Prostate gland (tissue), 2 donors: ENCODE measurements around the gene TEX44. TPM values are rescaled to one million over a fixed set of nuclear protein-coding genes. Genes with fewer than 3 reads are reported as not detected.
A peak's percentile ranks its signal among the peaks of the same experiment; 100 is the strongest.

Experiments
- DNase-seq: peaks from one replicate; pipeline ENCODE4 v3.0.0-alpha.2; 2019; ENCODE audit warnings: low spot score
- H3K27ac ChIP-seq, 2 donors: fragments of 200-600 bp; sonication (generic); 2 replicates each; pipeline ENCODE4 v1.5.1; 2017 to 2019
- H3K27me3 ChIP-seq: fragments of 200-600 bp; sonication (generic); replicated peaks from 2 replicates; pipeline ENCODE4 v1.5.1; 2019; ENCODE audit not compliant: insufficient read depth
- H3K36me3 ChIP-seq, 2 donors: fragments of 200-600 bp; sonication (generic); 1 replicate in 1 of 2; 2 replicates in 1 of 2; pipeline versions ENCODE4 v1.5.1 to v1.8.1; 2017 to 2019
- H3K4me1 ChIP-seq: fragments of 200-600 bp; sonication (generic); replicated peaks from 2 replicates; pipeline ENCODE4 v1.5.1; 2019
- H3K4me3 ChIP-seq, 2 donors: fragments of 200-600 bp; sonication (generic); 2 replicates each; pipeline ENCODE4 v1.5.1; 2017 to 2019
- H3K9me3 ChIP-seq: fragments of 200-600 bp; sonication (generic); 2 replicates; pipeline ENCODE4 v1.5.1; 2017
- CTCF ChIP-seq, 4 experiments: fragments of 200-600 bp in 2 of 4; fragments of 450-650 bp in 2 of 4; sonication (generic) in 2 of 4; IDR thresholded peaks; 1 replicate in 3 of 4; 2 replicates in 1 of 4; pipeline ENCODE4 v1.5.1; 2016 to 2019; ENCODE audit warnings: antibody characterized with exemption in 4 of 4, mild to moderate bottlenecking in 2 of 4, moderate library complexity in 2 of 4
- POLR2A ChIP-seq: fragments of 450-650 bp; IDR thresholded peaks from one replicate; pipeline ENCODE4 v1.6.1; 2016; ENCODE audit warnings: antibody characterized with exemption, mild to moderate bottlenecking
- POLR2AphosphoS5 ChIP-seq: sonication (generic); formaldehyde crosslinking; IDR thresholded peaks from one replicate; pipeline ENCODE4 v1.6.1; 2017; ENCODE audit warnings: antibody characterized with exemption
- WGBS: methylation state at CpG from one replicate; pipeline ENCODE4 v1.1.5; 2018; 5-methylcytosine and 5-hydroxymethylcytosine counted together
- intact Hi-C: fragments of 100-400 bp; cut with DNase I; formaldehyde crosslinking; loops from one replicate; pipeline ENCODE4 v1.14.2; 2022
- total RNA-seq, 2 donors: library from RNA; depleted of rRNA; stranded (reverse); fragments of >200 nt; gene quantifications; one replicate each; pipeline ENCODE4 v1.1.0, GENCODE V29; 2016

Gene TEX44
- total RNA-seq, 2 donors from 2014 or later = 10.6 TPM; not detected in 1

GRCh38 chr2:231621051-231621879 is 28.6 kb downstream of the TEX44 start:
- peak; percentile 75 for DNase-seq
- intact Hi-C loops = no loop called here
- peak overlapping the region; percentile 15 to 16 for H3K4me3 ChIP-seq

GRCh38 chr2:231622963-231623362 is 30.3 kb downstream of the TEX44 start:
- H3K4me1 ChIP-seq = no peaks in the 10 kb centered on the region
- H3K27ac ChIP-seq = no peak overlapping the region
- no peak overlapping the region for H3K4me3 ChIP-seq
- no peak for TF ChIP-seq POLR2AphosphoS5
- no peak for TF ChIP-seq POLR2A
- TF ChIP-seq CTCF (IDR thresholded peaks at IDR 0.05) = no peak
- no peaks in the 10 kb centered on the region for H3K9me3 ChIP-seq
- intact Hi-C loops = no loop called here
- no peak for DNase-seq
- H3K27me3 ChIP-seq = no peaks in the 10 kb centered on the region
- H3K36me3 ChIP-seq = no peaks in the 10 kb centered on the region
- 92% methylated on average over 10 of the region's 10 CpGs for WGBS

More at GRCh38 chr2:231621051-231621879, 28.6 kb downstream of the TEX44 start:
- peak overlapping the region; percentile 77 to 80 for H3K27ac ChIP-seq
- 20% methylated on average over 23 of the region's 25 CpGs for WGBS
- H3K36me3 ChIP-seq = no peaks in the 10 kb centered on the region
- no peak for TF ChIP-seq CTCF (IDR thresholded peaks at IDR 0.05)
- peak; percentile 37 for TF ChIP-seq POLR2AphosphoS5
- TF ChIP-seq POLR2A = peak; percentile 29
- H3K9me3 ChIP-seq = no peaks in the 10 kb centered on the region
- no peaks in the 10 kb centered on the region for H3K27me3 ChIP-seq
- H3K4me1 ChIP-seq = no peaks in the 10 kb centered on the region

- whole genome bisulfite sequencing = 74% methylated on average over 6 of the region's 6 CpGs
- DNase-seq = no peak
- no peaks in the 10 kb centered on the region for H3K4me1 ChIP-seq
- no peaks in the 10 kb centered on the region for H3K9me3 ChIP-seq
- intact Hi-C loops = no loop called here
- no peak for TF ChIP-seq POLR2A
- TF ChIP-seq POLR2AphosphoS5 = no peak
- TF ChIP-seq CTCF (IDR thresholded peaks at IDR 0.05) = no peak
- H3K27ac ChIP-seq = no peak overlapping the region
- no peaks in the 10 kb centered on the region for H3K36me3 ChIP-seq
- H3K4me3 ChIP-seq = no peak overlapping the region
- H3K27me3 ChIP-seq = no peaks in the 10 kb centered on the region
These were observed 33.8 kb downstream of the TEX44 start for GRCh38 chr2:231626449-231626848.

GRCh38 chr2:231627384-231628120 is 34.9 kb downstream of the TEX44 start:
- Histone ChIP-seq H3K4me1 (no peaks in the 10 kb centered on the region), H3K36me3 (no peaks in the 10 kb centered on the region), H3K4me3 (no peak overlapping the region), H3K9me3 (no peaks in the 10 kb centered on the region), H3K27me3 (no peaks in the 10 kb centered on the region), H3K27ac (peak overlapping the region in 1 of 2 donors; percentile 8)
- DNase-seq = no peak
- TF ChIP-seq POLR2AphosphoS5 = no peak
- no peak for TF ChIP-seq CTCF (IDR thresholded peaks at IDR 0.05)
- TF ChIP-seq POLR2A = no peak
- WGBS = 76% methylated on average over 10 of the region's 10 CpGs
- intact Hi-C loops = no loop called here
